SIG-M5 (cell line): ENCODE data around the gene ALDH3B1.

Source experiments
- DNase-seq: peaks from one replicate; lab custom pipeline; 2025; lab: John Stamatoyannopoulos, UW

ALDH3B1 gene

DNA sequence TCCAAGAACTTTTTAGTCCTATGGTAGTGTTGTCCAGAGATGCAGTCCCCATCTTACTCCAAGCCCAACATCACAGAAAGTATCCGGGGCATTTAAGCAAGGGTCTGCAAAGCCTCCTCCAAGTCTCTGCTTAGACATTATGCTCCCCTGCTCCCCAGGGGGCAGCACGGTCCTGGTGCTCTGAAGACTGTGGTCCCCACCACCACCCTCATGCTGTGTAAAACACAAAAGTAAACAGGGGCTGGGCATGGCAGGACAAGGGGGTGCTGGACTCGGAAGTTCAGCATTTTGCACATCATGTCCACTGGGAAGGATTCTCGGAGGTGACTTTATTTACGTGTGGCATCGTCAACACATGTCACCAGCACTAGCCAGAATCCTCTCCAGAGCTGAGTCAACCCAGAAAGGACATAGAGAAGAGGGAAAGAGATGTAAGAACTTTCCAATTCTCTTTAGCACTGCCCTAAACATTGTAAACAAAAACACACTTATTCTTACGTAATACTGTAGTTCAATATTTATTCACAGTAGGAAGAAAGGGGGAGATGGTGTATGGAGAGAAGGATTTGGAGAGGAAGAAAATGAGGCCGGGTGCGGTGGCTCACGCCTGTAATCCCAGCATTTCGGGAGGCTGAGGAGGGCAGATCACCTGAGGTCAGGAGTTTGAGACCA, 66.4 kb downstream of the ALDH3B1 start:
- no peak for DNase-seq

DNA sequence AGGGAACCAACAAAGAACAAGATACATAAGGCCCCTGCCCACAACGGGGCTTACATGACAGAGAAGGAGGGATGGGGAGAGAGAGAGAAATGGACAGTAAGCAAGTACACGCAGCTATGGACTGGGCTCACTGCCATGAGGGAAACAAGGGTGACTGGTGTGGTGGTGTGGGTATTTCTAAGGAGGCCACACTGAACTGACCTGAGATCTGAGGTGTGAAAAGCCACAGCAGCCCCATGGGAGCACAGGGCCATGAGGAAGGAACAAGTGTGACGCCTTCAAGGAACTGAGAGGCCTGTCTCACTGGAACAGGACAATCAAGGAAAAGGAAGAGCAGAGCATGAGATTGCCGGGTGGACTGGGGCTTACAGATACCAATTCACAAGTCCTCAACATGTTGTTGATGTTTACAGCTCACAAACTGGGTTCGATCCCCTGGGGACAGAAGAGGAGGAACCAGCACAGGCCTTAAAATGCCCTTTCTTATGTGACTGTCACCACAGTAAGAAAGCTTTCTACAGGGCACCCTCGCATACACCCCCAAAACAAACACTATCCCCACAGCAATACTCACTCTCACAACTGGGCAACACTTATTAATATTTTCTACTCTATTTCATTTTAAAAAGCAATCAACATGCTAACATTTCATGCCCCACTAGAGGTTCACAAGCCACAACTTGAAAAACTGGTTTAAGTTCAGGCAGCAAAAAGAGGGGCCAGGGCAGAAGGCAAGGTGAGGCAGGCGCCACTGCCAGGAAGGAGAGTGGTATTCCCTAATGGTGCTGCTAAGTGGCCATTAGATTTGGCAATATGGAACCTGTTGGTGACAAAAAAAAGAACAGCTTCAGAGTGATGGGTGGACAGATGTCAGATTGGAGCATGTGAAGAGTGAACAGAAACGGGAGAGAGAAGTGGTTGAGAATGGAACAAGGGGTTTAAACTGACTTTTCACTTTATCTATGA, 67.8 kb downstream of the ALDH3B1 start:
- no peak for DNase-seq
